Testis (tissue), 2 donors: Measurements from ENCODE around the gene CTNS.

Experiments
- POLR2A ChIP-seq: fragments of 450-650 bp; IDR thresholded peaks from one replicate; pipeline ENCODE4 v1.6.1; 2017; ENCODE audit warnings: antibody characterized with exemption, mild to moderate bottlenecking, moderate library complexity
- TF ChIP-seq, protein P1 (sequence below), 3 experiments: fragments of 450-650 bp in 2 of 3; fragments of 200-600 bp in 1 of 3; sonication (generic) in 1 of 3; IDR thresholded peaks; one replicate each; pipeline ENCODE4 v1.5.1; 2016 to 2019; ENCODE audit warnings: antibody characterized with exemption in 3 of 3, mild to moderate bottlenecking in 2 of 3, moderate library complexity in 1 of 3

DNA sequence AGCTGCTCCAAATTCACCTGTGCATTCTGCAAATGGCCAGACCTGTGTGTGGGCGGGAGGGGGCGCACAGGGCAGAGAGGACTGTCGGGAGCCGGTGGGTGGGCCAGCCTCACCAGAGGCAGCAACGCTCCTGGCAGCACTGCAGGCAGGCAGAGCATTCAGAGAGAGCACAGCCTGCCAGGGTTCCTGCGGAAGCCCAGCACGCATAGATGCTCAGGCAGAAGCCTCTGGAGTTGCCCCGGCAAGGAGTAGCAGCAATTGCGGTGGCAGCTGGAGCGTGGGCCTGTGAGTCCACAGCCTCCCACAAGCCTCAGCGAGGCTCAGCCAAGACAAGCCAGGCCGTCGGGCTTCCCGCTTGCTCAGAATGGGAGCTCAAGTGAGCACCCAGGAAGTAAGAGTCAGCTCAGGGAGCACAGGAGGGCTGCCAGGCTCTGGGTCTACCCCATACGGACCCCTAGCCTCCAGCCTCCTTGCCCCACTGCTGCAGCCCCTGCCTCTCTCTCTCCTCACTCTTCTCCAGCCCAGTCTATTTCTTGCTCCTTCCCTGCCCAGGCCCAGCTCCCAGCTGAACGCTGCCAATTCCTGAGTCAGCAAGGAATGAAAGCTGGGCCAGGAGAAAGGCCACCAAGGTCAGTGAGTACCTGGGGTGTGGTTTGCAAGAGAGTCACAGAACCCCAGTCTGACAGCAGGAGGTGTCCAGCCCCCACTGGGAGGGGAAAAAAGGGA, 41.7 kb downstream of the CTNS start:
- no peak for TF ChIP-seq POLR2A
- TF ChIP-seq, protein P1, sequence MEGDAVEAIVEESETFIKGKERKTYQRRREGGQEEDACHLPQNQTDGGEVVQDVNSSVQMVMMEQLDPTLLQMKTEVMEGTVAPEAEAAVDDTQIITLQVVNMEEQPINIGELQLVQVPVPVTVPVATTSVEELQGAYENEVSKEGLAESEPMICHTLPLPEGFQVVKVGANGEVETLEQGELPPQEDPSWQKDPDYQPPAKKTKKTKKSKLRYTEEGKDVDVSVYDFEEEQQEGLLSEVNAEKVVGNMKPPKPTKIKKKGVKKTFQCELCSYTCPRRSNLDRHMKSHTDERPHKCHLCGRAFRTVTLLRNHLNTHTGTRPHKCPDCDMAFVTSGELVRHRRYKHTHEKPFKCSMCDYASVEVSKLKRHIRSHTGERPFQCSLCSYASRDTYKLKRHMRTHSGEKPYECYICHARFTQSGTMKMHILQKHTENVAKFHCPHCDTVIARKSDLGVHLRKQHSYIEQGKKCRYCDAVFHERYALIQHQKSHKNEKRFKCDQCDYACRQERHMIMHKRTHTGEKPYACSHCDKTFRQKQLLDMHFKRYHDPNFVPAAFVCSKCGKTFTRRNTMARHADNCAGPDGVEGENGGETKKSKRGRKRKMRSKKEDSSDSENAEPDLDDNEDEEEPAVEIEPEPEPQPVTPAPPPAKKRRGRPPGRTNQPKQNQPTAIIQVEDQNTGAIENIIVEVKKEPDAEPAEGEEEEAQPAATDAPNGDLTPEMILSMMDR (IDR thresholded peaks at IDR 0.05), result no peak
